Lower leg skin (tissue), 4 donors: Measurements from ENCODE around the gene KCNJ14. TPM values are rescaled to one million over a fixed set of nuclear protein-coding genes. Genes with fewer than 3 reads are reported as not detected.

Source experiments
- DNase-seq, 2 donors: peaks; one replicate each; pipeline ENCODE4 v3.0.0-alpha.2; 2019; ENCODE audit warnings: low spot score in 2 of 2
- H3K4me3 ChIP-seq: fragments of 200-600 bp; sonication (generic); 2 replicates; pipeline ENCODE4 v1.5.1; 2017; ENCODE audit warnings: mild to moderate bottlenecking, low read depth; ENCODE audit not compliant: poor library complexity, severe bottlenecking
- CTCF ChIP-seq, 3 donors: fragments of 450-650 bp; IDR thresholded peaks; one replicate each; pipeline ENCODE4 v1.5.1; 2016; ENCODE audit warnings: antibody characterized with exemption in 3 of 3, mild to moderate bottlenecking in 3 of 3, moderate library complexity in 2 of 3
- POLR2A ChIP-seq, 2 donors: fragments of 450-650 bp; IDR thresholded peaks; one replicate each; pipeline ENCODE4 v1.6.1; 2016 to 2017; ENCODE audit warnings: antibody characterized with exemption in 2 of 2, mild to moderate bottlenecking in 1 of 2, moderate library complexity in 1 of 2
- WGBS, 2 donors: methylation state at CpG; one replicate each; pipeline ENCODE4 v1.1.5; 2018; 5-methylcytosine and 5-hydroxymethylcytosine counted together
- intact Hi-C: fragments of 100-400 bp; cut with DNase I; formaldehyde crosslinking; loops from one replicate; pipeline ENCODE4 v1.15.0; 2023; ENCODE audit warnings: low total_unique reads
- total RNA-seq, 4 donors: library from RNA; depleted of rRNA; stranded (reverse); fragments of >200 nt; gene quantifications; one replicate each; pipeline ENCODE4 v1.1.0, GENCODE V29; 2016

KCNJ14 gene
- total RNA-seq, 4 donors from 2014 or later = 0.86 to 4.7 (median 1.4) TPM

- TF ChIP-seq POLR2A (IDR thresholded peaks at IDR 0.05) (no peak), CTCF (IDR thresholded peaks at IDR 0.05) (no peak)
- intact Hi-C loops = no loop called here
- H3K4me3 ChIP-seq = no peak overlapping the region
- 75 to 84% methylated on average over 12 to 22 of the region's 22 CpGs for WGBS, 2 donors
- DNase-seq = no peak
Measured at GRCh38 chr19:48477698-48478338, 22.4 kb downstream of the KCNJ14 start.

- TF ChIP-seq POLR2A (IDR thresholded peaks at IDR 0.05) = no peak
- TF ChIP-seq CTCF (IDR thresholded peaks at IDR 0.05) = no peak
- intact Hi-C loops = no loop called here
- no peak for DNase-seq
- no peak overlapping the region for H3K4me3 ChIP-seq
- 82 to 85% methylated on average over 26 to 27 of the region's 29 CpGs for WGBS, 2 donors
Measured at GRCh38 chr19:48478339-48479256, 23.2 kb downstream of the KCNJ14 start.

DNA sequence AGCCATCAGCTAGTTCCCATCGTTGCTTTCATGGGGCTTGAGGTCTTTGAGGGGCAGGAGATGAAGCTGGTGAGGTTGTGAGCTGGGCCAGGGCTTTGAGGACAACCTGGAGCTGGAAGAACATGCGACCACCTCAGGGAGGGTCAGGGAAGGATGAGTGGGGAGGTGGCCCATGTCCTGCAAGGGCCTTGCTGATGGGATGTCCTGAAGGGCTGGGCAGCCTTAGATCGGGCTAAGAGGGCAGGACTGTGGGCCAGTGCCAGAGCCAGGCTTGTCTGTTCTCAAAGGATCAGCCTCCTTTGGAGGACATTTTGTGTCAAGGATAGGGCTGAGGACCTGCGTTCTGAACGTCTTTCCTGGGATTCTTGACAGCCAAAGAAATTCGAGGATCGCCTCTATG is 24.3 kb downstream of the KCNJ14 start:
- intact Hi-C loops = no loop called here
- H3K4me3 ChIP-seq = no peak overlapping the region
- DNase-seq = no peak
- no peak for TF ChIP-seq POLR2A (IDR thresholded peaks at IDR 0.05)
- 59 to 69% methylated on average over 3 to 7 of the region's 7 CpGs for WGBS, 2 donors

DNA sequence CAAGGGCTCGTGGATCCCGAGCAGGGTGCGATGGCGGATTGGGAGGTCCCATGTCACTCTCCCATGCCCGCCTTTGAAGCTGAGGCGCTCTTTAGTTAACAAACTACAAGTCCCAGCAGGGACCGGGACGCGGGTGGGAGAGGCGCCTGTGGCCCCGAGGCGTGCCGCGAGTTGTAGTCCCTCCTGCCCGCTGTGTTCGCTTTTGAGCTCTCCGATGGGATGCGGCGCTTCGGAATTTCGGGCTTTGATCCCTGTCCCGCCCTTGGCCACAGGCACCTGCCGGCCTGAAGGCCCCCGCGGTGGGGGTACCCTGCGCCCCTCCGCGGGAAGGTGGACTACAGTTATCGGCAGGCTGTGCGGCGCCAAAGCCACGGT is 24.8 kb downstream of the KCNJ14 start:
- intact Hi-C loops = no loop called here
- no peak for TF ChIP-seq POLR2A (IDR thresholded peaks at IDR 0.05)
- TF ChIP-seq CTCF (IDR thresholded peaks at IDR 0.05) = no peak
- peak in 1 of 2 donors; percentile 95 for DNase-seq
- H3K4me3 ChIP-seq = peak overlapping the region; percentile 32
- WGBS, 2 donors = 1 to 9% methylated on average over 18 to 23 of the region's 32 CpGs

DNA sequence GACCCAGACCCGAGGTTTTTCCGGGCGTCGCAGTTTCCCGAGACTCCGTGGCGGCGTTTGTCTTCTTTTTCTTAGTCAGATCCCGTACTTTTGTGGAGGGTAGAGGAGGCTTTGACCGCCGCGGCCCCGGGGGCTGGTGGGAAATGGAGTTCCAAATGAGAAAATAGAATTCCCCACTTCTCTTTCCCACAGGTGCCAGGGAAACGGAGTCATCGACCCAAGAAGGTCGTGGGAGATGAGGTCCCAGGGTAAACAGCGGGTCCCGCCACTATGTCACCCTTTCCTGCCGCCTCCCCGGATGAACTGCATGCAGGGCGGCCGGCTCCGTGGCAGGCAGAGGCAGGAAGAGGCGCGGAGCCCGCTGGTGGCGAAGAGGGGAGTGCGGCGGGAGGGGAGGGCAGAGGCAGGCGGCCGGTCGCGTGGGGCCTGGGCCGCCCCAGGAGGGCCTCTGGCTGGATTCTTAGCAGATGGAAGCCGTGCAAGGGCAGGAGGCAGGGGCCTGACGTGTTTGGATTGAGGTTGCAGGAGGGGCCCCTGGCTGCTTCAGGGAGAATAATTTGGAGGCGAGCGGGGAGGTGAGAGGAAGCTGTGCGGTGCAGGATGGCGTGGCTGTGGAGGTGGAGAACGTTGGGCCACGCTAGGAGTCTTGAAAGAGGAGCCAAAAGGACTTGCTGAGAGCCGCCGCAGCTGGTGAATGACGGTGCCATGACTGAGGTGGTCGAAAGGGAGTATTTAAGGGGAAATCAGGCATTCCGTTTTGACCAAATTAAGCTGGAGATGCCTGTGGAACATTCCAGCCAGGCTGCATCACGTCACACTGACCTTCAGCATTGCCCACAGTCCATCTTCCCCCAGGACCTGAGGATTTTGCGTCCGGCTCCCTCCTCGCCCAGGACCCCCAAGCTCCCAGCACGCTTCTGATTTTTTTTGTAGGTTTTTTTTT is 25.5 kb downstream of the KCNJ14 start:
- 6 to 10% methylated on average over 52 of the region's 52 CpGs for WGBS, 2 donors
- H3K4me3 ChIP-seq = peak overlapping the region; percentile 32
- TF ChIP-seq POLR2A (IDR thresholded peaks at IDR 0.05) (no peak), CTCF (IDR thresholded peaks at IDR 0.05) (no peak)

More for the DNA sequence above, 25.5 kb downstream of the KCNJ14 start:
- DNase-seq = peak in 1 of 2 donors; percentile 92
- intact Hi-C loops = no loop called here
